Prostate gland (tissue), 2 donors: ENCODE measurements around the gene TSSK3. TPM values are rescaled to one million over a fixed set of nuclear protein-coding genes. Genes with fewer than 3 reads are reported as not detected.

ENCODE experiments used
- DNase-seq: peaks from one replicate; pipeline ENCODE4 v3.0.0-alpha.2; 2019; ENCODE audit warnings: low spot score
- H3K27ac ChIP-seq, 2 donors: fragments of 200-600 bp; sonication (generic); 2 replicates each; pipeline ENCODE4 v1.5.1; 2017 to 2019
- H3K27me3 ChIP-seq: fragments of 200-600 bp; sonication (generic); replicated peaks from 2 replicates; pipeline ENCODE4 v1.5.1; 2019; ENCODE audit not compliant: insufficient read depth
- H3K36me3 ChIP-seq, 2 donors: fragments of 200-600 bp; sonication (generic); 1 replicate in 1 of 2; 2 replicates in 1 of 2; pipeline versions ENCODE4 v1.5.1 to v1.8.1; 2017 to 2019
- H3K4me1 ChIP-seq: fragments of 200-600 bp; sonication (generic); replicated peaks from 2 replicates; pipeline ENCODE4 v1.5.1; 2019
- H3K4me3 ChIP-seq, 2 donors: fragments of 200-600 bp; sonication (generic); 2 replicates each; pipeline ENCODE4 v1.5.1; 2017 to 2019
- H3K9me3 ChIP-seq: fragments of 200-600 bp; sonication (generic); 2 replicates; pipeline ENCODE4 v1.5.1; 2017
- CTCF ChIP-seq, 4 experiments: fragments of 200-600 bp in 2 of 4; fragments of 450-650 bp in 2 of 4; sonication (generic) in 2 of 4; IDR thresholded peaks; 1 replicate in 3 of 4; 2 replicates in 1 of 4; pipeline ENCODE4 v1.5.1; 2016 to 2019; ENCODE audit warnings: antibody characterized with exemption in 4 of 4, mild to moderate bottlenecking in 2 of 4, moderate library complexity in 2 of 4
- POLR2A ChIP-seq: fragments of 450-650 bp; IDR thresholded peaks from one replicate; pipeline ENCODE4 v1.6.1; 2016; ENCODE audit warnings: antibody characterized with exemption, mild to moderate bottlenecking
- POLR2AphosphoS5 ChIP-seq: sonication (generic); formaldehyde crosslinking; IDR thresholded peaks from one replicate; pipeline ENCODE4 v1.6.1; 2017; ENCODE audit warnings: antibody characterized with exemption
- WGBS: methylation state at CpG from one replicate; pipeline ENCODE4 v1.1.5; 2018; 5-methylcytosine and 5-hydroxymethylcytosine counted together
- intact Hi-C: fragments of 100-400 bp; cut with DNase I; formaldehyde crosslinking; loops from one replicate; pipeline ENCODE4 v1.14.2; 2022
- total RNA-seq, 2 donors: library from RNA; depleted of rRNA; stranded (reverse); fragments of >200 nt; gene quantifications; one replicate each; pipeline ENCODE4 v1.1.0, GENCODE V29; 2016

Gene TSSK3
- total RNA-seq, 2 donors from 2014 or later, result 7.0 TPM; not detected in 1

- no peak for DNase-seq
- H3K27ac ChIP-seq, result no peak overlapping the region
- H3K9me3 ChIP-seq, result no peaks in the 10 kb centered on the region
- H3K36me3 ChIP-seq, result peaks cover 9% of the 10 kb centered on the region in 2 donors
- H3K27me3 ChIP-seq, result no peaks in the 10 kb centered on the region
- 94% methylated on average over 6 of the region's 6 CpGs for WGBS
- intact Hi-C loops, result no loop called here
- peaks cover 4% of the 10 kb centered on the region for H3K4me1 ChIP-seq
- no peak overlapping the region for H3K4me3 ChIP-seq
- no peak for TF ChIP-seq POLR2A
- TF ChIP-seq CTCF (IDR thresholded peaks at IDR 0.05), result no peak
- TF ChIP-seq POLR2AphosphoS5, result no peak
Measured at GRCh38 chr1:32365445-32365844, 3.1 kb downstream of the TSSK3 start.

GRCh38 chr1:32367912-32368635, 5.7 kb downstream of the TSSK3 start:
- peaks cover 9% of the 10 kb centered on the region in 2 donors for H3K36me3 ChIP-seq
- H3K27me3 ChIP-seq, result no peaks in the 10 kb centered on the region
- intact Hi-C loops, result no loop called here
- no peak overlapping the region for H3K27ac ChIP-seq
- no peak for DNase-seq
- no peak for TF ChIP-seq CTCF (IDR thresholded peaks at IDR 0.05)
- TF ChIP-seq POLR2A, result no peak
- TF ChIP-seq POLR2AphosphoS5, result no peak
- no peaks in the 10 kb centered on the region for H3K9me3 ChIP-seq
- 96% methylated on average over 7 of the region's 7 CpGs for WGBS
- no peak overlapping the region for H3K4me3 ChIP-seq
- H3K4me1 ChIP-seq, result no peaks in the 10 kb centered on the region

GRCh38 chr1:32372149-32372756, 9.9 kb downstream of the TSSK3 start:
- no peaks in the 10 kb centered on the region for H3K9me3 ChIP-seq
- 88% methylated on average over 5 of the region's 5 CpGs for WGBS
- no peak overlapping the region for H3K4me3 ChIP-seq
- no peaks in the 10 kb centered on the region for H3K27me3 ChIP-seq
- no peaks in the 10 kb centered on the region for H3K4me1 ChIP-seq
- H3K27ac ChIP-seq, result no peak overlapping the region
- peaks cover 7 to 15% of the 10 kb centered on the region in 2 donors for H3K36me3 ChIP-seq
- no peak for DNase-seq
- TF ChIP-seq POLR2A (no peak), POLR2AphosphoS5 (no peak), CTCF (IDR thresholded peaks at IDR 0.05) (no peak)
- intact Hi-C loops, result no loop called here

GRCh38 chr1:32373996-32374592, 11.8 kb downstream of the TSSK3 start:
- Histone ChIP-seq H3K27ac (no peak overlapping the region), H3K4me1 (no peaks in the 10 kb centered on the region), H3K27me3 (no peaks in the 10 kb centered on the region), H3K4me3 (no peak overlapping the region), H3K36me3 (peaks cover 6 to 21% of the 10 kb centered on the region in 2 donors), H3K9me3 (no peaks in the 10 kb centered on the region)
- intact Hi-C loops, result no loop called here
- no peak for DNase-seq
- TF ChIP-seq CTCF (IDR thresholded peaks at IDR 0.05), result no peak
- WGBS, result 85% methylated on average over 1 of the region's 1 CpG
